Measurements from ENCODE around the gene MAST4. TPM values are rescaled to one million over a fixed set of nuclear protein-coding genes. Genes with fewer than 3 reads are reported as not detected.

The MAST4 gene
- total RNA-seq, 1 donor from 2014 or later = 109 TPM

DNA sequence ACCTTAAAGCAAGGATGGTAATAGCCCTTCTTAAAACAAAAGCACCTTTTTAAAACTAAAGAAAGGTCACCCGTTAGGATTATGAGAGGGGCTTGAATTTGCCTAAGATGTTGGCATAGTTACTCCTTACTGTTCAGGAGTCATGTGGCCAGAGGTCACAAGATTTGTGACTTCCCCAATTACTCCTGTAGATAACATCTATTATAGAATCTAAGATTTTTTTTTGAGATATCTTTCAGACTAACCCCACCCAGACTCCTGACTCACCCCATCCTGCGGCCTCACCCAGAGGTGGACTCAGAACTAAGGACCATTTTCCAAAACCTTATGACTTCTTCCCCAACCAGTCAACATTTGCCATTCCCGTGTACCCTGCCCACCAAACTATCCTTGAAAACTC lies 598.0 kb downstream of the MAST4 start:
- no peak for DNase-seq (ENCODE audit: extremely low read depth, low read depth, low spot score)

DNA sequence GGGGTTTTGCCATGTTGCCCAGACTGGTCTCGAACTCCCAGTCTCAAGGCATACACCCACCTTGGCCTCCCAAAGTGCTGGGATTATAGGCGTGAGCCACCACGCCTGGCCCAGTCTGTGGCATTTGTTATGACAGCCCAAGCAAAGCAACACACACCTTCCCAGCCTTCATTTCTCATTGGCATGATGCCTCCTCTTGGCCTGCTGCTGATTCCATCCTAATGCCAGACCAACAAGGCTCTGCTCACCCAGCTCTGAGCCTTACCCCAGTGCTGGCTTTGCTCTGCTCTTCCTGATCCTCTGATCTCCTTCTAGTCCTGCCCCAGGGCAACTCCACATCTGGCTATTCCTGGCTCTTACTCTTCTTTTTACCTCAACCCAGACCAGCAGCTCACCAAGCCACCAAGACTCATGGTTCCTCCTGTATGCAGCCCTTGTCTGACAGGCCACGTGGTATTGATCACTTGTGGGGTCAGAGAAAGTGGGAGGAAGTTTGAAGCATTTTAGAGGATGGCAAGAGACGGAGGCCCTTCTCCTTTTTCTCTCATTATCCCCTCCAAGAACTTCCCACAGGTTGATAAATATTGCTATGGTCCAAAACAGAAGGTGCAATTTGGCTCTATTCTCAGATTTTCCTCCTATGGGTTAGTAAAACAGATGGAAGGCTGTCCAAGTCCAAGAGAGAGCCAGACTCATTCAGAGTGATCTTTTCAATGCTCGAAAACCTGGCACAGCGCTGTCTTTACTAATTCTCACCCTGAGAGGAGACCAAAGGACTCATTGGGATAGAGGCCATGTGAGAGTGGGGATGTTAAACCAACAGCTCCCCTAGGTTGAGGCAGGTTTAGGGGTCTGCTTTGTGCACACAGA lies 599.4 kb downstream of the MAST4 start:
- DNase-seq (ENCODE audit: extremely low read depth, low read depth, low spot score) = no peak

DNA sequence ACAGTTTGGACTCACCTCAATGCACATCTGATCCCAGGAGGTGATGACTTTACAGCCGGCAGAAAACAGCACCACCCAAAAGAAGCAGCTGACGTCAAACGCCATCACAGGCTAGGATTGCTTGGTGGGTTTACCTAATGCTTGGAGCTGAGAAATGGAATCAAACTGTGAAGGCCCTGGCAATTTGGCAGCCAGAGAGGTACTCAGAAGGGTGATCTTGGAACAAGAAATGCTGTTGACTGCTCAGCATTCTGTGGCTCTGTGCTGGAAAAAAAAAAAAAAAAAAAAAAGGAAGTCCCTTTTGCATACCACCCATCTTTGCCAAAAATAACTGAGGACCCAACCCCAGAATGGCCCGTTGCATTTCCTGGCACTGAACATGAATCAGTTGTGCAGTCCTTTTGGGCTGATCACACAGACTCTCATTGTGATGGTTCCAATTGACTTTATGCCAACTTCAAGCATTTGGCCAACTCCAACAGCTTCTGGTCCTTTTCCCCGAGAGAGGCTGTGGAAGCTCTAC lies 600.4 kb downstream of the MAST4 start, which contains the start of gene CD180:
Gene CD180 (minus strand): TSS at position 263 of the 523 bp plus-strand sequence. CDS start 158 bp downstream, at position 105.
- no peak for DNase-seq (ENCODE audit: extremely low read depth, low read depth, low spot score)

DNA sequence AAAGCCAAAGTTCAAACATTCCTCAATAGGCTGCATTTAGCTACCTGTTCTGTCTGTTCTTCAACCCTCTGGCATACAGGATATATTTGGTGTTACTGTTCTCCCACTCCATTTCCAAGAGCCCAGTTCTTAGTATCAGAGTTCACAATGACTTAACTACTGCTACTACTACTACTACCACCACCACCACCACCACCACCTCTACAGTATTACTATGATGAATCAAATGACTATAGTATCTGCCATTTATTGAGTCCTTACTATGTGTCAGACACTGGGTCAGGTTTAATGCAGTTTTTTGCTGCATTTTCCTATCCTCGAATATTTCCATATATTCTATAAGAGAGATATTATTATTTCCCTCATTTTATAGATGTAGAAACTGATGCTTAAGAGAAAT lies 601.3 kb downstream of the MAST4 start:
- no peak for DNase-seq (ENCODE audit: extremely low read depth, low read depth, low spot score)

DNA sequence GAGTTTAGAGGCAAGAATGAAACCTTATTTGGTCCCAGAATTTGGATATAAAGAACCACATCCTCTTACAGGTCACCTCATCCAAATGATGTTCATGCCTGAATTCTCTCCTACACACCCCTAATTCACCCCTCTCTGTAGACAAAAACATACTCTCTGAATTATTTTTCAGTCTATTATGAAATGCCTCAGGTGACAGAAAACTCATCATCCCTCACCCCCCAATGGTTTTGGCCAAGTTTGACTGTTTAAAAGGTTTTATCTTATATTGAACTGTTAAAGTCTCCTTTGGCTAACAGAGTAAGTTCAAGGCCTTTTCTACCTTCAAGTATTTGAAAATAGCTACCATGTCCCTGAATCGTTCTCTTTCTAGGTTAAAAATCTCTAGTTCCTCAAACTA lies 602.7 kb downstream of the MAST4 start:
- DNase-seq (ENCODE audit: extremely low read depth, low read depth, low spot score) = no peak

DNA sequence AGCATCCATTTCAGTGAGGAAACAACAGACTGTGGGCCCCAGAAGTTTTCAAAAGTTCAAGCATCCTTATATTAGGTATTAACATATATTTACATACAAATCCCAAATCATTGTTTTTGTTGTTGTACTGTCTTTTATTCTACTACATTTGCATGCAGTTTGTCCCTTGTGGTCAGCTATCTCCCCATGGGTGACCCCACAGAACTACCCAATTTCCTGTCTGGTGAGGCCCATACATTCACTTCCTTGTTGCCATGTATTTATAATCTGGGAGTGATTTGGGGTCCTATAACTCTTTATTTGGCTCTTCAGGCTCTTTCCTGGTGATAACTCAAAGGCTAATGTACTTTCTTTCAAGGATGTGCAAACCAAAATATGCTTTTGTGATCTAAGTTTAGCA lies 603.7 kb downstream of the MAST4 start:
- no peak for DNase-seq (ENCODE audit: extremely low read depth, low read depth, low spot score)

DNA sequence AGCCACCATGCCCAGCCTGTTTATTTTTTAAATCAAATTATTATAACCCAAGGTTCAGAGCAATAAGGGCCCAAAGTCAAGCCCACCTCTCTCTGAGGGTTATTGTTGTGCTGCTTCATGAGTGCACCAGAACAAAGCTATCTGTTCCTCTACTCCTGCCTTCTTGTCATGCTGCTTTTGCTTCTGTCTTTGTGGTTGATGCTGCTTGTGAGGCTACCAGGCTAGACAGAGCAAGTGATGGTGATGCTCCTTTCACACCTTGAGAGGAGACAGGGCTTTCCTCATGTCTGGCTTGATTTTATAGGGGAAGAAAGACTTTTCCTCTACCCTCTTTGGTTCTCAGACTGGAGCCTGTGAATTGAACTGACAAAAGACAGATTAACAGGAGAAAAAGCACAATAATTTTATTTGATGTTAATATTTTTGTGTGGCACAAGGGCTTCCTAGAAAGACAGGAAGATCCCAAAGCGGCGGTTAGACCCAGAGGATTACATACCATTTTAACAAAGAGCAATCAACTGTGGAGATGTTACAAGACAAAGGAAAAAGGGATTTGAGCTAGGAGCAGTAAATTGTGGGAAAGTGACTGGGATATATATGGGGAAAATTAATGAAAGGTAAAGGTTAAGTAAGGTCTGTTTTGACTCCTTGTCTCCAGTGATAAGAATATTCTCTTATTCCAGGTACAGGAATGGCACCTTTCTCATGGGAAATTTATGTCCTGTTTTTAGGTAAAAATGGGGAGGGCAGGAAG lies 604.8 kb downstream of the MAST4 start:
- DNase-seq (ENCODE audit: extremely low read depth, low read depth, low spot score) = no peak

DNA sequence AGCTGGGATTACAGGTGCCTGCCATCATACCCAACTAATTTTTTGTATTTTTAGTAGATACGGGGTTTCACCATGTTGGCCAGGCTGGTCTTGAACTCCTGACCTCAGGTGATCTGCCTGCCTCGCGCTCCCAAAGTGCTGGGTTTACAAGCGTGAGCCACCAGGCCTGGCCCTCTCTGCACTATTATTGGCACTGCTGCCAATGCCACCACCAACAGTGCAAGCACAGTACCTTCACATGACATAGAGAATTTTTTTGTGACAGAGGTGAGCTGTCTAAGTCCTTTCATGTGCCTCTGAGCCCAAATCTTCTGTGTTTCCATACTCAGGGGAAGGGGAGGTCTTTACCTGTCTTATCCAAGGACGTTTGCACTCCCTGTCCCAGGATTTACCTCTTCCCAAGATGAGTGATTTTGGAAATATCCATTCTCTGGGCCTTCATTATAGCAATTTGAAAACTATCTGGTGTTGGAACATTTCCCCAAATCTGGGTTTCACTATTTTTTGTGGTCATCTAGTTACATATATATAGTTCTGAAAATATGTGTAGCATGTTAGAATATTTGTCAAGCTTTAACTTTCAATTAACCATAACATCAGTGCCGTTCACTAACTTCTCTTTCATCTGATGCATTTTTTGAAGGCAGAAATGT lies 605.8 kb downstream of the MAST4 start:
- no peak for DNase-seq (ENCODE audit: extremely low read depth, low read depth, low spot score)

DNA sequence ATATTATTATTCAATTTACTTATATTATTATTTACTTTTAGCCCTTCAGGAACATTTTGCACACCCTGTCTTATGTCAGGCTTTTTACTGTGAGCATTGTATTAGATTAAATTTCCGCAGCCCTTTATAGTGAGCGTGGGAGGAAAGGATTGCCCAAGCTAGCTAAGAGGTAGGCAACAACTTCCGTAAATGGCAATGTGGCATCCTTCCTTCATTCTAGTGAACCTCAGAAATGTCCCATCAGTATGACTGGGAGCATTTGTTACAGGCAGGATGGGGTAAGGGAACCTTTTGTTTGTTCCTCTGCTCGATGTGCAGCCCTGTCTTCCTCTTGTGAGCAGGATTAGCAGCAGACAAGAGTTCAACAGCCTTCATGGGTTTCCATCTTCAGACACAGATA lies 606.6 kb downstream of the MAST4 start:
- no peak for DNase-seq (ENCODE audit: extremely low read depth, low read depth, low spot score)

DNA sequence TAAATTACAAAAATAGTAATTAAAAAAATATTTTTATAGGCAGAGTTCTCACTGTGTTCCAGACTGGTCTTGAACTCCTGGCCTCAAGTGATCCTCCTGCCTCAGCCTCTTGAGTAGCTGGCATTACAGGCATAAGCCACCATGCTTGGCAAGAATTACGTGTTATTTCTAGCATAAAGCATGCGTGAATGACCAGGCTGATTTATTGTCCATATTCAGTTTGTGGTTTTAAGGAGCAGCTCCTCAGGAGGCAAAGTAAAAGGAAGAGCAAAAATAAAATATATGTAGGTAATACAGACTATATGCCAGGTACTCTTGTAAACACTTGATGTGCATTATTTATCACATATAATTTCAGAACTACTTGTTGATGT lies 607.5 kb downstream of the MAST4 start:
- no peak for DNase-seq (ENCODE audit: extremely low read depth, low read depth, low spot score)

DNA sequence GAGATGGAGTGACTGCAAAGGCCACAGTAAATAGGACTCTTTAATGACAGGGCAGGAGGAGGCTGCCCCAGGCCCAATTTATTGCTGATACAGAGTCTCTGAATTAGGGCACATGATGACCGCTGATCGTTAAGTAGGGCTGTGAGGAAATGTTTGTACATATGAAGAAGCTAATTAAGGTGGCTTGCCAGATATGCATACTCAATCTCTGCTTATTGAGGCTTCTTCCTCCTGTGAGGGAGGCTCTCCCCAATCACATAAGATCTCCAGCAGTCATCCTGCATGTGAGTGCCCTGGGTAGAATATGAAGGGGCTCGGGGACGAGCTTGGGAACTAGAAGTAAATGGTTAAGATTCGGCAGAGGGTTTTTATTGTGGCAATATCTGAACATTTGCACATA lies 608.6 kb downstream of the MAST4 start:
- no peak for DNase-seq (ENCODE audit: extremely low read depth, low read depth, low spot score)

DNA sequence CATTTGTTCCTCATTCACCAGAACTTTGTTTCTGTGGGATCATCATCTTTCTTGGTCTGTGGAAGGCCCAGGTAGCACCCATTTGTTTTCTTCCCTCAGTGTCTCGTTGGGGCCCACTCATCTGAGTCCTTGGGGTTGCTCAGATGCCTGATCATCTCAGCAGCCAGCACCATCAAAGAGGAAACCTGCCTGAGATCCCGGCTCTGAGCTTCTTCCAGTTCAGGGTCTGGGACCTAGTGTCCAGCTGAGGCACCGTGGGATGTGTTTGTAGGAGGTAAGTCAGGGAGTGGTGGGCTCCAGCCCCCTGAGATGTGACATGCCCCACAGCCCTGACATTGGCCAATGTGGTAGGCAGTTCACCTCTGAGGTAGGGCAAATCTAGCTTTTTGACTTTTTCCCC lies 609.8 kb downstream of the MAST4 start:
- no peak for DNase-seq (ENCODE audit: extremely low read depth, low read depth, low spot score)

DNA sequence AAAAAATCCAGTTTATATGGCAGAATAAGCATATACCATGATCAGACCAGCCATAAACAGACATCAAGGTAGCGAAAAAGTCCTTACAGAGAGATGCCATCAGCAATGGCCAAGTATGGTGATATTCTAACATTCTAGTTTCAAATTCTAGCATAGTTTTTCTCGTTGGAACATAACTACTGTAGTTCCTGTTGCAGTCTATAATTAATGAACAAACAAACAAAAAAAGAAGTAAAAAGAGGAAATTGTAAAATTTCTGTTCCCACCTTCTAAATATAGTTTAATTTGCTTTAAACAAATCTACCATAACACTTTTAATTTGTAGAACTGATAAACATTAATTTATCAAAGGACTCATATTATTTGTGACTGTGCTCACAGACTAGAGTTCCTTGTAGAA lies 610.3 kb downstream of the MAST4 start:
- no peak for DNase-seq (ENCODE audit: extremely low read depth, low read depth, low spot score)

DNA sequence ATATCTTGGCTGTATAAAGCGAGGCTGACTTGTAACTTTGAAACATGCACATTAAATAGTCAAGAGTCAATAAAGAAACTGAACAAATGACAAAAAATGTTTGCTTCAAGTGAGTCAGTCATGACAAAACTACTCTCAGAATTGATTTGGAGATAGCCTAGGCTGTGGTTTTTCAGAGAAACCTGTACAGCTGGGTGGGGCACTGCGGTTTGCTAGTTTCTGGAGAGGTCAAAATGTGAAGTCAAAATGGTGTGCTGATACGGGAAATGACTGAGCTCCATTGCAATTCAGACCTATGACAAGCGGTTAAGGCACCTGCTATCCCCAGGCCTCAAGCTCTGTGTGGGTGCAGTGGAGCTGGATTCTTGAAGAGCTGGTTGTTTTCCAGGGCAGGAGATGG lies 610.7 kb downstream of the MAST4 start:
- DNase-seq (ENCODE audit: extremely low read depth, low read depth, low spot score) = no peak

DNA sequence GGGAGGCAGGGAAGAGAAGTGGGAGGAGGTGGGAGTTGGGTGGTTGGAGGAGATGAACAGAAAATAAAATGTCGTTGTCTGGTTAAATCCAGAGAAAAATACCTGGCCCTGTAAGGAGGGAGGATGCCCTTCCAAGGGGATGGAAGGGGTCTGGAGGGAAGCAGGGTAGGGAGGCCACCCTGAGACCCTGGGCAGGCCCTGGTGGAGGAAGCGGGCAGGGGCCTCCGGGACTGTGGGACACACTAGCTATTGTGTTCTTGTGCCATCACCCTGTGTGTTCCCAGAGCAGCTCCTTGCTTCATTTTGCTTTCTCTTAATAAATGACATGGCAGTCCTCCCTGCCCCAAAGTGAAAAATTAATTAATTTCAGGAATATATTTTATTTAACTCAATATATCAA lies 612.2 kb downstream of the MAST4 start:
- DNase-seq (ENCODE audit: extremely low read depth, low read depth, low spot score) = no peak

DNA sequence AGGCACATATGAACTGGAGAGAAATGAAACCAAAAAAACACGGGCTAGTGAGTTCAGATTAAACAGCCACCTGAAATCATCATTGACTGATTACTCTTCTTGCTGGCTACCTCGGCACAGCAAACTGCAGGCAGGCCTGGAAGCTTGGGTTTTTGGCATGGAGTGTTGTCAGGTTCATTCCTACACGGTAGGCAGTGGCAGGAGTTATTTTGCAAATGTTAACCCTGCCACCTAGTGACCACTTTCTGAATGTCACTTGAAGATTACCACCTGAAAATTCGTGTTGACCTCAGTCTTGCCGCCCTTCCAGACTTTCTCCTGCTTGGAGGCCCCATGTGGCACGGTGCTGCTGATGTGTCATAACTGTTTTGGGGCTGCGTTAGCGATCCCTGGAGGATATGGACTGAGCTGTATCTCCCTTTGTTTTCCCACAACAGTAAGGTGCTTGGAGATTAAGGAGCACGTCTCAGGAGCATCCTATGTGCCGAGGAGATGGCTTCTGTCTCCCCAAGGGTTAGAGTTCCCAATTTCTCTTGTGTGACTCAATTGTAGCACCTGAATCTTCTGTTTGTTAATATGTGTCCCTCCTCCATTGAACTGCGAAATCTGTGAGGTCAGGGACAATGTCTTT lies 613.1 kb downstream of the MAST4 start:
- peak; percentile 54 for DNase-seq (ENCODE audit: extremely low read depth, low read depth, low spot score)

DNA sequence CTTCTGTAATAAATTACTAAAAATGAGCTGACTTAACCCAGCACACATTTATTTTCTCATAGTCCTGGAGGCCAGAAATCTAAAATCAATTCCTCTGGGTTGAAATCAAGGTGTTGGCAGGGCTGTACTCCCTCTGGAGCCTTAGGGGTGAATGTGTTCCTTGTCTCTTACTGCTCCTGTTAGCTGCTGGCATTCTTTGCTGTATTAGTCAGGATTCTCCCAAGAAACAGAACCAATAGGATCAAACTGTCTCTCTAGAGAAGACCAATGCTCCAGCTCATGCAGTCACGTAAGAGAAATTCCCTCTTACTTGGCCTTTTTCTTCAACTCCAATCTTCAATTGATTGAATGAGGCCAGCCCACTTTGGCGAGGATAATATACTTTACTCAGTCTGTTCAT lies 615.7 kb downstream of the MAST4 start:
- DNase-seq (ENCODE audit: extremely low read depth, low read depth, low spot score) = no peak

DNA sequence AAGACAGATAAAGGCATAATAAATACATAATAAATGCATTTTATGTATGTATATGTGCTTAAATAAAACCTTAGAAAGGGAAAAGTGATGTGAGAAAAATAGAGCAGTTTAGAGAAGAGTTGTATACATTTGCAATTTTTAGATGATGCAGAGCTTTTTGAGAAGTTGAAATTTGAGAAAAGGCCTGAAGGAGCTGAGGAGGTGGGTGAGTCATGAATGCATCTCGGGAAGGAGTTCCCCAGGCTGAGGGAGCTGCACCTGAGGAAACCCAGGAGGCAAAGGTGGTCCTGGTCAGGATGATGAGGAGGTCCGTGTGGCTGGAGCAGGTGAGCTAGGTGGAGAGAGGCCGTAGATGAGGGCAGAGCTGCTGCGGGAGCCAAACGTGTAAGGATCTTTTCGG lies 617.8 kb downstream of the MAST4 start:
- DNase-seq (ENCODE audit: extremely low read depth, low read depth, low spot score) = no peak

DNA sequence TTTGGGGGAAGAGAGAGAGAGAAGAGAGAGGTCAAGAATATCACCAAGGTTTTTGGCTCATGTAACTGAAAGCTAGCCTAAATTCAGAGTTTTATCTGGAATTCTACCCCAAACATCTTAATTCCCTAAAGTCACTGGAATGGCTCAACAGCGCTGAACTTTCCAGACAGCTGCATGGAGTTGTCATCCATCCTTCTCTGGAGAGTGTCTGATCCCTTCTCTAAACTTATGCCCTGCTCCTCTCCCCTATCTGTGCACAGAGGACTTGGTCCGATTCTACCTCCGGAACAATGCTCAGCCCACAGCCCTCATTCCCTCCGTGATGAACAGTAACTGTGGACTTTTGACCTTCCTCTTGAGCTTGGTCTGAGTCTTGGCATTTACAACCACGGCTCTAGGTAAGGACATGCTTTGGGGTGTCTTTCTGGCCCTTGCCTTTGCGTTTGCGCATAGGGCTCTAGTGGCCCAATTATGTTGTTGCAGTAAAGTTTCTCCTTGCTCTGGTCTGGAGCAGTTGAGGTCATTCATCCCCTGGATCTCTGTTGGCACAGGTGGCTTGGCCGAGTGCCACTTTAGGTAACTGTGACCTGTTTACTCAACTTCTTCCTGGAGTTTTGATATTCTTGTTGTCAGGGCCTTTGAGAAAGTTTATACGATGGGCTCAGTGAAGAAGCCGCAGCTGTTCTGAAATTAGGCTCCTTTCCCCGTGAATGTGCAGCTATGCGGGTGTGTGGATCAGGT lies 618.7 kb downstream of the MAST4 start:
- DNase-seq (ENCODE audit: extremely low read depth, low read depth, low spot score) = no peak
